ENCODE results near the gene LRRC47. TPM values are rescaled to one million over a fixed set of nuclear protein-coding genes. Genes with fewer than 3 reads are reported as not detected.

The LRRC47 gene
- total RNA-seq = 38.7 TPM

DNA sequence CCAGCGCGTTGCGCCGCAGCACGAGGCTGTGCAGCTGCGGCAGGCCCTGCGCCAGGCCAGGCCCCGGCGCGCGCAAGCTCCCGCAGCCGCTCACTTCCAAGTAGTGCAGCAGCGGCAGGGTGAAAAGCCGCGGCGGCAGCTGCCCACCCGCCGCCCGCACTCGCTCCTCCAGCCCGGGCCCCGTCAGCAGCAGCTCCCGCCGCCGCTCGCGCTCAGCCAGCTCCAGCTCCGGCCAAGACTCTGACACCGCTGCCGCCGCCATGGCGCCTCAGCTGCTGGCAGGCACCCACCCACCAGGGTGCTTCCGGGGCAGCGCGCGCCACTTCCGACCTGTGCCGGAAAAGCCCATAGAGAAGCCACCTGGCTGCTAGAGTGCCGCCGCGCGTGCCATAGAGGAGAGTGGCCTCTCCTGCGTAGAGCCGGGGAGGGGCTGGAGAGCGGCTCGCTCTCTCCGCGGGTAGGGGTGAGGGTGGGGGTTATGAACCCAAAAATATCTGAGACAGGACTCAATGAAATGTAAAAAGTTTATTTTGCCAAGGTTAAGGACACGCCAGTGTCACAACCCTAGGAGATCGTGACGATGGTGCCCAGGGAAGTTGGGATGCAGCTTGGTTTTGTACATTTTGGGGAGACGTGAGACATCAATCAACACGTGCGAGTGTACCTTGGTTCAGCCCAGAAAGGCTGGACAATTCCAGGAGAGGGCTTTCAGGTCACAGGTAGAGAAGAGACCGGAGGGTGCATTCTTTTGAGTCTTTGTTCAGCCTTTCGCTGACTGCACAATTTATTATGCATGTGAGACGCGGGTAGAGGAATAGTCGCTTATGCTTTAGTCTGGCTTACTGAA lies at the start of gene LRRC47:
Gene LRRC47, minus strand, starts transcription at position 284 of the 847 bp plus-strand sequence. Its CDS starts 22 bp downstream, at position 262.
- DNase-seq (ENCODE audit: low spot score in 2 of 2) (peak; percentile 98), FAIRE-seq (no peak)

GRCh38 chr1:3842912-3843311 lies 46.6 kb upstream of the LRRC47 start:
- DNase-seq (ENCODE audit: low spot score in 2 of 2) (no peak), FAIRE-seq (no peak)

DNA sequence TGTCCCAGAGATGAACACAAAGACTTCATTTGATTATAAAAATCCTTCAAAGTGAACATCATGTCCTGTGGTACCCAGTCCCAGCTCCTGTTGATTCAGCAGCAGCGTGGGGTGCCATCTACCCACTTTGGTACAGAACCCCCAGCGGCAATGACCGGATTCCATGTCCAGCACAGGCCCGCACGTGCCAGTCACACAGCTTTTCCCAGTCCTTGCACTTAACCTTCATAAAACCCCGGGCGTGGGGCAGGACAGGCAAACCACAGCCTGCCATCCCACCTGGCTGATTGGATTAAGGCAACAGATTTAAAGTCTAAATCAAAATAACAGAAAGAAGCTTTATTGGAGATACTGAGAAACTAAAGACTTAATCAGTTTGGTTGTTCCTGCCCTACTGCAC lies 45.2 kb upstream of the LRRC47 start:
- no peak for FAIRE-seq
- no peak for DNase-seq (ENCODE audit: low spot score in 2 of 2)

DNA sequence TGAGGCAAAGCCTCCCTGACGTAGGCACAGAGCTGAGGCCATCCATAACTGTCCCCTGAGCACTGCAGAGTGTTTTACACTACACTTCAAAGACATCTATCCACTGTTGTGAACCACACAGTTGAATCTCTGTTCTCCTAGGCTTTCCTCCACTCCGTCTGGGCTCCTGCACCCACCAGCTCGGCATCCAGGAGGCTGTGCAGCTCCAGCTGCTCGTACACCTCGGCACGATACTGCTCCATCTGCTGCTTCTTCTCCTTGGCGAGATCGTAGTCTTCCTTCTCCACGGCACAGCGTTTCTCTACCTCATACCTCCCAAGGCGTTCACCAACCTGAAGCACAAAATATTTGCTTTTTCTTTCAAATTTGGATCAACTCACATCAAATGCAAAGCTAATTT lies 42.5 kb upstream of the LRRC47 start:
- DNase-seq (ENCODE audit: low spot score in 2 of 2) (no peak), FAIRE-seq (no peak)

- no peak for FAIRE-seq
- no peak for DNase-seq (ENCODE audit: low spot score in 2 of 2)
Measured at GRCh38 chr1:3837685-3838084, 41.4 kb upstream of the LRRC47 start.

- FAIRE-seq (no peak), DNase-seq (ENCODE audit: low spot score in 2 of 2) (no peak)
Measured at GRCh38 chr1:3837200-3837599, 40.9 kb upstream of the LRRC47 start.

- FAIRE-seq (no peak), DNase-seq (ENCODE audit: low spot score in 2 of 2) (no peak)
Measured at GRCh38 chr1:3836421-3836820, 40.1 kb upstream of the LRRC47 start.

DNA sequence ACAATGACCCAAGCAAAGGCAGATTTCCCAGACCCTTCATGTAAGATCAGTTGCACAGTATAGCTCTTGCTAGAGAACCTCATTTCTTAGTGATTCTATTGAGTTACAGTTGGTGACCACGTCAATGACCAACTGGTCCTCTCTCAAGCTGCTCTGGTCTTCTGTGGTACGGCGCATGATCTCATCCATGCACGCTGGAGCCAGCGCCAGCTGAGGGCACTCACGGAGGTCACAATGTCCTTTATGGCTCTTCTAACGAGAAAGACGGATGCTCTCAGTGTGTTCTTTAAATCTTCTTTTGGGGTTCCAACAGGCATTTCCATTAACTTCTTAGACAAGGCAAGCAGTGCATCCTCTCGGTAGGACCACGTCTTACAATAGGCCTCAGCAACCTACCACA lies 38.4 kb upstream of the LRRC47 start:
- FAIRE-seq (no peak), DNase-seq (ENCODE audit: low spot score in 2 of 2) (no peak)

DNA sequence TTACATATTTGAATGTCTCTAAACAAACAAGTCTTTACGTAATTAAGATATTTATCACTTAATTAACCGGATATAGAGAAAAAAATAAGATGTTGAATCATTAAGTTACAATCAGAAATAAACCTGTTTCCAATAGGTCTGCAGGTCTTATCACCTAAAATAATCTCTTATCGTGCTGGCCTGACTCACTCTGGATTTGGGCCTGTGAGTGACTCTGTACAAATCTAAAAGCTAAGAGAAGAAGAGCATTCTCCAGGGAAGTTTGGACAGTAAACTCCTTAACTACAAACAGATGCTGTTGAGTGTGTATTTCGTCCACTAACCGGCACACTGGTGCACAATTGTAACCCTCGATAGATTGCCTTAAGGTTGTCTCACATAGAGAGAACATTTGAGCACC lies 35.4 kb upstream of the LRRC47 start:
- DNase-seq (ENCODE audit: low spot score in 2 of 2) (no peak), FAIRE-seq (no peak)

GRCh38 chr1:3828391-3828790 lies 32.1 kb upstream of the LRRC47 start:
- no peak for FAIRE-seq
- no peak for DNase-seq (ENCODE audit: low spot score in 2 of 2)

GRCh38 chr1:3827813-3828307 lies 31.6 kb upstream of the LRRC47 start:
- DNase-seq (ENCODE audit: low spot score in 2 of 2) = peak in 1 of 2 donors; percentile 44
- no peak for FAIRE-seq

GRCh38 chr1:3825356-3825755 lies 29.1 kb upstream of the LRRC47 start:
- FAIRE-seq = no peak
- no peak for DNase-seq (ENCODE audit: low spot score in 2 of 2)

DNA sequence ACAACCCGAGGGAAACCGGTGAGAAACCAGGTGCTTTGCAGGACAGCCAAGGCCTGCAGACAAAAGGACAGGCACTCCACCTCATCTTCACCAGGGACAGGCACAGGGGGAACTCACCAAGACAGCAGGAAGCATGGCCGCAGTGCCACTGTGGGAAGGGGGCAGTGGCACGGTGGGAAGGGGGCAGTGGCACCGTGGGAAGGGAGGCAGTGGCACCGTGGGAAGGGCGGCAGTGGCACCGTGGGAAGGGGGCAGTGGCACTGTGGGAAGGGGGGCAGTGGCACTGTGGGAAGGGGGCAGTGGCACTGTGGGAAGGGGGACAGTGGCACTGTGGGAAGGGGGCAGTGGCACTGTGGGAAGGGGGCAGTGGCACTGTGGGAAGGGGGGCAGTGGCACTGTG lies 28.4 kb upstream of the LRRC47 start:
- DNase-seq (ENCODE audit: low spot score in 2 of 2) (no peak), FAIRE-seq (no peak)

DNA sequence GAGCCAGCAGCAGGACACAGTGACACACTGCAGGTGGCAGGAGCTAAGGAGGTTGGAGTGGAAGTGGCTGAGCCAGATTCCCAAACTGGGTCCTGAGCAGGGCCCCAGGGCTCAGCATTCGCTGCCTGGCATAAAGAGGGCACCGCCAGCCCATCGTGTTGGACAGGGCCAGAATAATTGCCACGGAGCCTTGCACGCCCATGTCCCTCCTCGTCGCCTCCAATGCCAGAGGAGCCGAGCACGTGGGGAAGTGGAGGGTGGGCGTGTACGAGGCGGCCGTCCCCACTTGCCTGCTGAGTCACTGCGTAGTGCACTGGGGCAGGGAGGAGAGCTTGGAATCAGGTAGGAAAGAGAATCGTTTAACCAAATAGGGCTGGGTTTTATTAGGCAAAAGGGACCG lies 26.1 kb upstream of the LRRC47 start:
- DNase-seq (ENCODE audit: low spot score in 2 of 2) (no peak), FAIRE-seq (no peak)

DNA sequence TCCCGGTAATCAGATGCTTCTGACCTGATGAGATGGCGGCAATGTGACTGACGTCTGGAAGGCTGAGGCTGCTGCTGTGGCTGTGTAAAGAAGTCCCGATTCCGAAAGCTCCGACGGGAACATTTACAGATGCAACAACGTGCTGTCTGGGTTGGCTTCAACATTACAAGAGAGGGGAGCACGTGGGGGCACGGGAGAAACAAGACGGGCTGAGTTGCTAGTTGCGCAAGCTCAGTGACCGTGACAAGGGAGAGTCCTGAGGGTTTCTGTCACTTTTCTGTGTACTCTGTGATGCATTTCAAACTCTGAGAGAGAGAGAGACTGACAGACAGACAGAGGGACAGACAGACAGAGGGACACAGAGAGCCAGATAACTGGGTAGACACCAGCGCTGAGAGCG lies 25.6 kb upstream of the LRRC47 start:
- FAIRE-seq = no peak

DNA sequence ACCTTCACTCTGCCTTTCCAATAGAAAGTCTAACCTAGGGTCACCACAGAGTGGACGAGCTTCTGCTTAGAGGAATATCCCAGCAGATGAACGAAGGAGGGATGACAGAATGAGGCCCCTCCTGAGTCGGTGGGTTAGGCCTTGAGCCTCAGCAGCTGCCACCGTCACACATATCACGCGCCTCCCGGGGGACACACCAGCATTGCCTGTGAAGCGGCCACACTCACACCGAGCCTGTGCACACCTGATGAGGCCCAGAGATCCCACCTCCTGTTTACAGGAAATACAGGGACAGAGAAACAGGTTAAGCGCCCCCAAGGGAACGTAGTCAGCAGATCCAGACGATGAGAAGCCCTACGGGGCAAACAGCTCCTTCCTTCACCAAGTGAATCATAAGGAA lies 25.1 kb upstream of the LRRC47 start:
- no peak for FAIRE-seq
- DNase-seq (ENCODE audit: low spot score in 2 of 2) = no peak

More for the DNA sequence above, 25.6 kb upstream of the LRRC47 start:
- no peak for DNase-seq (ENCODE audit: low spot score in 2 of 2)

GRCh38 chr1:3821004-3821403 lies 24.7 kb upstream of the LRRC47 start:
- FAIRE-seq (no peak), DNase-seq (ENCODE audit: low spot score in 2 of 2) (no peak)

DNA sequence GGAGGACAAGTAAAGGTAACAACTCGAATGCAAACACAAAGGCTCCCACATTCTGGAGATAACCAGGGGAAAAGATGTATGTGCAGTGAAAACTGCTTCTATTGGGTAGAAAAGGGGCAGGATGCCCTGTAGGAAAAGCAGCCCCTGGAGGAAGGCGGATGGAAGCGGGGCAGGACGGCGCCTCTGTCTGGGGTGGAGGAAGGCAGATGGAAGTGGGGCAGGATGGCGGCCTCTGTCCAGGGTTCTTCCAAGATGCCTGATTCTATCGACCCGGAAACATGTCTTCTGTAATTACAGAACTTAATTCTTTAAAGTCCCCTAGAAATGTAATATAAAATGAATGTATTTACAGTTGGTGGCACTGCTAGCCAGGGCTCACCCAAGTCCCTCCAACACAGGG lies 24.0 kb upstream of the LRRC47 start:
- DNase-seq (ENCODE audit: low spot score in 2 of 2) (no peak), FAIRE-seq (no peak)

DNA sequence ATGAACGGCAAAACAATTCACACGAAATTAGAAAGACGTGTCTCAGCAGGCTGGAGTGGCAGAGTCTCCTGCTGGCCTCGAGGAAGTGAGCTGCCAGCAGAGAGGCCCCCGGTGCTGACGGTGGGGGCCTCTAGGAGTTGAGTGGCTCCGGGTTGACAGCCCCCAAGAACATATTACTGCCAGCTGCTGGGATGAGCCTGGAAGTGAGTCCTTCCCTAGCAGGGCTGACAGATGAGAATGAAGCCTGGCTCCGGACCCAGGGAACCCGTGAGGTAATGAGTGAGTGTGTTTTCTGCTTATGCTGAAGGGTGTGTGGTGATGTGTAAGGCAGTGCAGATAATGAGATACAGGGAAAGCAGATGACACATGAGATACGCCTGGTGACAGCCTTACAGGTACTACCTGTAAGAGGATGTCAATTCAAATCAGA lies 23.5 kb upstream of the LRRC47 start:
- FAIRE-seq (no peak), DNase-seq (ENCODE audit: low spot score in 2 of 2) (no peak)

DNA sequence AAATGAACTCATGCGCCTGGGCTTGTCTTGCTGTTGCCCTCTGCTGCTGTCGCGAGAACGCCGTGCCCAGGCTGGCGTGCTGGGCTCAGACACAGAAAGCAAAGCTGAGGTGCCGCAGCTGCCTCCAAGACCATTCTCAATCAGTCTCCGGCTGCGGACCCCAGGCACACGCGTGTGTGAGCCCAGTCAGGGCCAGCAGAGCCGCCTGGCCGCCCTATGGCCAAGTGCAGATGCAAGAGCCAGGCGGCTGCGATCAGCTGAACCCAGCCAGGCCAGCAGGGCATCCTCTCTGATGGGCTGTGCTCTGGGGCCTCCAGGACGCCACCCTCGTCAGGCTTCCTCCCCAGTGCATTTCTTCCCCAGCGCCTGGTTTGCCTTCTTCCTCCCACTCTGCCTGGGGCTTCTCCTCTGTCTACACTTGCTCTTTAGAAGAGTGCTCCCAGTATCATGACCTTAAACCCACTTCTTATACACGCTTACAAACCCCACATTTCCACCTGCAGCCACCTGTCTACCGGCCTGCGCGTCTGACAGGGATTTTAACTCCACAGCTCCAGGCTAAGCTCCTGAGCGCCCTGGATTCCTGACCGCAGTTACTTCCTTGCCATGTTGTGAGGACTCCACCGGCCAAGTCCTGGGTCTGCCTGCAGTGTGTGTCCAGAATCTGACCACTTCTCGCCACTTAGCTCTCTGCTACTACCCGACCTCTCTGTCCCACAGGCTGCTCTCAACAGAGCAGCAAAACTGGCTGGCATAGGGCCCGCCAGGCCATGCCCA lies 21.7 kb upstream of the LRRC47 start:
- FAIRE-seq = no peak

DNA sequence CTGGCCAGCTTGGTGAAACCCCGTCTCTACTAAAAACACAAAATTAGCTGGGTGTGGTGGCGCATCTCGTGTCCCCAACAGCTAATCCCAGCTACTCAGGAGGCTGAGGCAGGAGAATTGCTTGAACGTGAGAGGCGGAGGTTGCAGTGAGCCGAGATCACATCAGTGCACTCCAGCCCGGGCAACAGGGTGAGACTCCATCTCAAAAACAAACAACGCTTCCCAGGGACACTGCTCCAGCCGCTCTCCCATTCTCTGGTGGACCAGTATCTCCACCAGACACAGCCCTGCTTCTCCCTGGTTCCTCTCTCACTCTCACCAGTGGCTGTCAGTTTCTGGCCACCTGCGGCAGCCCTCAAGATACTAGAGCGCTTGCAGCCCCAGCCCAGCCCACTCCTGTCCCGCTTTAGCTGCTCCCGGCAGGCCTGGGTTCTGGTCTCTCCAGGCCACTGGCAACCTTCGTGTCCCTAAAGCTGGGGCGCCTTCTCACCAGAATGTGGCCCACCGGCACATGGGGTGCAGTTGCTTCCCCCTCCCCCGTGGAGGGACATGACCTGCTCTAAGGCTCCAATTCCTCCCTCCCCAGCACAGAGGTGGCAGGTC lies 20.9 kb upstream of the LRRC47 start:
- DNase-seq (ENCODE audit: low spot score in 2 of 2) (no peak), FAIRE-seq (no peak)

More for the DNA sequence above, 21.7 kb upstream of the LRRC47 start:
- no peak for DNase-seq (ENCODE audit: low spot score in 2 of 2)
